Nephron progenitor cell (in vitro differentiated cells): Measurements from ENCODE around the gene CPSF7.

Source experiments
- DNase-seq: peaks from one replicate; pipeline ENCODE4 v3.0.0; 2021
- H3K27ac Mint-ChIP-seq: 2 replicates; pipeline ENCODE4 v1.8.0; 2021; ENCODE audit warnings: mild to moderate bottlenecking, moderate library complexity, mixed read lengths
- H3K27me3 Mint-ChIP-seq: 2 replicates; pipeline ENCODE4 v1.8.0; 2021; ENCODE audit warnings: mild to moderate bottlenecking, low read depth, mixed read lengths; ENCODE audit not compliant: poor library complexity
- H3K36me3 Mint-ChIP-seq: 2 replicates; pipeline ENCODE4 v1.8.0; 2021; ENCODE audit warnings: low read depth, mixed read lengths
- H3K4me1 Mint-ChIP-seq: 2 replicates; pipeline ENCODE4 v1.8.0; 2021; ENCODE audit warnings: mixed read lengths
- H3K4me3 Mint-ChIP-seq: 2 replicates; pipeline ENCODE4 v1.8.0; 2021; ENCODE audit warnings: mild to moderate bottlenecking, moderate library complexity, mixed read lengths
- H3K9me3 Mint-ChIP-seq: 2 replicates; pipeline ENCODE4 v1.8.0; 2021; ENCODE audit warnings: mild to moderate bottlenecking, moderate library complexity, mixed read lengths
- TF ChIP-seq, protein P1 (sequence below): fragments of 200-600 bp; sonication (generic); IDR thresholded peaks from 2 replicates; pipeline ENCODE4 v1.5.0; 2021; ENCODE audit warnings: antibody characterized with exemption

The CPSF7 gene

DNA sequence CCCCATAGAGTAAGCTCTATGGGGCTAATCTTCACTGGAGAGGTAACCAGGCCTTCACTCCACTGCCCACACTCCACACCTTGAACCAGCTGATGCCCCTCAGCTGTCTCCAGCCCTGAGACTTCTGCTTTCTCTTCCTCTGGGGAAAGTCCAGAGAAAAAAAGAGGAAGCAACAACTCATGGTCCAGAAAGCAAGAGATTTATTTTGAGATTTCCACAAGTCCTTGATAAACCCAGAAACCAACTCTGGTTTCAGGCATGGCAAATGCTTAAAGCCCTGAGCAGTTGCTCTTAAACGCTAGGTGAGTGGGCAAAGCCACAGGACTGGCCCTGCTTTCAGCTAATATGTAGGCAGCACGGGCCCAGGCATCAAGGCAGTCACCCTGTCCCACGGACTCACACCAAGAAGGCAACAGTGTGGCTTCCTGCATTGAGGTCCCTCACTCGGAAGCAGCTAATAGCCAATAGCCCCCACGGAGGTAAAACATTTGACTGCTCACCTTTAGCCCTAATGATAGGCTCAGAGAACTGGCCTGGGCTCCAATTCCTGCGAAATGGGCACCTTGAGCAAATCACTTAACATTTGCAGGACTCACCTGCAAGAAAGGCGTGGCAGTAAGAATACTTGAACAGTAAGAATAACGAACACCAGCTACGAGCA lies 72.4 kb downstream of the CPSF7 start:
- Mint-ChIP-seq H3K27me3 (peaks cover 5% of the 10 kb centered on the region), H3K9me3 (no peaks in the 10 kb centered on the region), H3K4me1 (peaks cover 24% of the 10 kb centered on the region), H3K4me3 (no peak overlapping the region), H3K27ac (peak overlapping the region; percentile 10), H3K36me3 (no peaks in the 10 kb centered on the region)
- TF ChIP-seq, protein P1, sequence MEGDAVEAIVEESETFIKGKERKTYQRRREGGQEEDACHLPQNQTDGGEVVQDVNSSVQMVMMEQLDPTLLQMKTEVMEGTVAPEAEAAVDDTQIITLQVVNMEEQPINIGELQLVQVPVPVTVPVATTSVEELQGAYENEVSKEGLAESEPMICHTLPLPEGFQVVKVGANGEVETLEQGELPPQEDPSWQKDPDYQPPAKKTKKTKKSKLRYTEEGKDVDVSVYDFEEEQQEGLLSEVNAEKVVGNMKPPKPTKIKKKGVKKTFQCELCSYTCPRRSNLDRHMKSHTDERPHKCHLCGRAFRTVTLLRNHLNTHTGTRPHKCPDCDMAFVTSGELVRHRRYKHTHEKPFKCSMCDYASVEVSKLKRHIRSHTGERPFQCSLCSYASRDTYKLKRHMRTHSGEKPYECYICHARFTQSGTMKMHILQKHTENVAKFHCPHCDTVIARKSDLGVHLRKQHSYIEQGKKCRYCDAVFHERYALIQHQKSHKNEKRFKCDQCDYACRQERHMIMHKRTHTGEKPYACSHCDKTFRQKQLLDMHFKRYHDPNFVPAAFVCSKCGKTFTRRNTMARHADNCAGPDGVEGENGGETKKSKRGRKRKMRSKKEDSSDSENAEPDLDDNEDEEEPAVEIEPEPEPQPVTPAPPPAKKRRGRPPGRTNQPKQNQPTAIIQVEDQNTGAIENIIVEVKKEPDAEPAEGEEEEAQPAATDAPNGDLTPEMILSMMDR, result no peak
- no peak for DNase-seq

DNA sequence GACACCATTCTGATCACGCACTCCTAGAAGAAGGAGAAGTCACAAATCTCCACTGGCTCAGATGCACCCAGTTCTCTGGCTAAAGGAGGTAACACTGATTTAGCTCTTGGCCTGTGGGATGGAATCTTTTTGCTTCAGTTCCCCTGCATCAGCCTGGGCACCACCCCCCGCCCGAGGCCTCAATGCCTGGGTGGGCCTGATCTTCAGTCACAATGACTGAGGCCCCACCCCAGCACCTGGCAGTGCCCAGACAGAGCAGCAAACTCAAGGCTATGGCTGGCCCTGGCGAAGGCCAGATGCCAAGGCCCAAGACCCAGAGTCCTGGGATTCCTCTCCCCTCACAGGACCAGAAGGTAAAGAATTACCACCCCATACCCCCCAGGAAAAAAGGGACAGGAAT lies 73.1 kb downstream of the CPSF7 start:
- Mint-ChIP-seq H3K27ac (no peak overlapping the region), H3K27me3 (peaks cover 5% of the 10 kb centered on the region), H3K36me3 (no peaks in the 10 kb centered on the region), H3K4me1 (peaks cover 20% of the 10 kb centered on the region), H3K9me3 (no peaks in the 10 kb centered on the region), H3K4me3 (no peak overlapping the region)
- DNase-seq, result no peak
- TF ChIP-seq, protein P1, result no peak

DNA sequence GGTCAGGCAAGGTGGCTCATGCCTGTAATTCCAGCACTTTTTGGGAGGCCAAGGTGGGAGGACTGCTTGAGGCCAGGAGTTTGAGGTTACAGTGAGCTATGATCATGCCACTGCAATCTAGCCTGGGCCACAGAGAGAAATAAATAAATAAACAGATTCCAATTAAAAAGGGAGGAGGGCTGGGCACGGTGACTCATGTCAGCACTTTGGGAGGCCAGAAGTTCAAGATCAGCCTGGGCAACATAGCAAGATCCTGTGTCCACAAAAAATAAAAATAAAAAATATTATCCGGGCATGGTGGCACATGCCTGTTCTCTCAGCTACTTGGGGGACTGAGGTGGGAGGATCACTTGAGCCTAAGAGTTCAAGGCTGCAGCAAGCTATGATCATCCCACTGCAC lies 75.6 kb downstream of the CPSF7 start:
- Mint-ChIP-seq H3K27ac (no peak overlapping the region), H3K36me3 (peaks cover 4% of the 10 kb centered on the region), H3K4me1 (peaks cover under 1% of the 10 kb centered on the region), H3K27me3 (peaks cover 5% of the 10 kb centered on the region), H3K4me3 (no peak overlapping the region), H3K9me3 (no peaks in the 10 kb centered on the region)
- DNase-seq, result no peak
- TF ChIP-seq, protein P1, result no peak

DNA sequence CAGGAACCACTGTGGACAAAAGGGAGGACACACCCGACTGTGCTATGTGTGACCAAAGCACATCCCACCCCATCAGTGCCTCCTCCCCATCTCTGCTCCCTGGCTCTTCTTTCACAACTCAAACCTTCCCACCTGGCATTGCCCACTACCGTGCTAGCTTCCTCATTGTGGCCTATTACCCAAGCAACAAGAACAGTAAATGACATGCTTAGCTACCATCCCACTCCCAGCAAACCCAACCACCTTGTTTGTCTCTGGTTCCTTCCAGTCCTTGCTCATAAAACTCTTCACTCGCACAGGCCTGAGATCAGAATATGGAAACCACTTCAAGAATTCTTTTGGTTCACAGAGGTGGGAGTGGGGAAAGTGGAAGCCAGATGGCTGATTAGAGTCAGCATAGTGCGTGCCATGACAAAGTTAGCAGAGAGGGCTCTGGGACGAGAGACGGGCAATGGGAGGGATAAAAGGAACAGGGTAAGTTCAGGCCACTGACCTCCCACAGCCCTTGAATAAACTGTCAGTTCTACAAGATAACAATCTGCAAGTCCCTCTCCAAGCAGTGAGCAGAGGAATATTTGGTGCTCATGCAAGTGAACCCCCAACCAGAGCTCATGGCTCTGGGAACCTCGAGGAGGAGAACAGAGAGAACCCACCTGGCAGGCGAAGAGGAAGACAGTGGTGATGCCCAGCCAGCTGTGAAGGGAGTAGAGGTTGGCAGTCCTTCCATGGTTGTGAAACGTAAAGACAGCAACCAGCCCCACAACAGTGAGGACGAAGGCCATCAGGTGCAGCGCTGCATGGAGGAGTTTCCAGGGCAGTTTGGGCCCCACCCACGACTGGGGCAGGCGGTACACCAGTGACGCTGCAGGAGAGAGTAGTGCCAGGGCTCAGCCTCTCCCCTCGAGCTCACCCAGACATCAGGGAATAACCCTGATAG lies 76.4 kb downstream of the CPSF7 start:
- H3K4me1 Mint-ChIP-seq, result no peaks in the 10 kb centered on the region
- DNase-seq, result no peak
- no peak overlapping the region for H3K4me3 Mint-ChIP-seq
- peaks cover 5% of the 10 kb centered on the region for H3K27me3 Mint-ChIP-seq
- peaks cover 4% of the 10 kb centered on the region for H3K36me3 Mint-ChIP-seq
- TF ChIP-seq, protein P1, result no peak
- H3K27ac Mint-ChIP-seq, result peak overlapping the region; percentile 62
- no peaks in the 10 kb centered on the region for H3K9me3 Mint-ChIP-seq
